Fibroblast of lung (primary cell): ENCODE results near the gene NKG7. TPM values are rescaled to one million over a fixed set of nuclear protein-coding genes. Genes with fewer than 3 reads are reported as not detected.

ENCODE experiments used
- DNase-seq, 2 donors: peaks; one replicate each; pipeline versions ENCODE4 v3.0.0 to v3.0.0-alpha.2; 2010; ENCODE audit warnings: low read depth in 2 of 2
- H2AFZ ChIP-seq: 2 replicates; pipeline ENCODE4 v1.5.1; 2012; ENCODE audit warnings: low read length, control low read depth, inconsistent platforms
- H3K27ac ChIP-seq: 2 replicates; pipeline ENCODE4 v1.5.1; 2011; ENCODE audit warnings: low read length, control low read depth; ENCODE audit not compliant: insufficient read depth
- H3K27me3 ChIP-seq: 2 replicates; pipeline ENCODE4 v1.5.1; 2011; ENCODE audit warnings: mild to moderate bottlenecking, low read length; ENCODE audit not compliant: control insufficient read depth, insufficient read depth
- H3K36me3 ChIP-seq: 2 replicates; pipeline ENCODE4 v1.5.1; 2011; ENCODE audit warnings: low read length; ENCODE audit not compliant: control insufficient read depth, insufficient read depth
- H3K4me1 ChIP-seq: 2 replicates; pipeline ENCODE4 v1.5.1; 2011; ENCODE audit warnings: low read length; ENCODE audit not compliant: control insufficient read depth, insufficient read depth; ENCODE audit errors: extremely low read depth
- H3K4me2 ChIP-seq: 2 replicates; pipeline ENCODE4 v1.5.1; 2011; ENCODE audit warnings: low read length, control low read depth; ENCODE audit not compliant: insufficient read depth; ENCODE audit errors: extremely low read depth
- H3K4me3 ChIP-seq, 4 experiments: fragments of 200-600 bp in 1 of 4; sonication (generic) in 1 of 4; replicated peaks in 1 of 4; 2 replicates each; pipeline ENCODE4 v1.5.1; 2011 to 2016; ENCODE audit warnings: low read length in 4 of 4, low read depth in 3 of 4, mild to moderate bottlenecking in 3 of 4, control low read depth in 2 of 4, inconsistent platforms in 1 of 4, mixed read lengths in 1 of 4; ENCODE audit not compliant: insufficient read depth in 1 of 4; ENCODE audit errors: control extremely low read depth in 1 of 4
- H3K79me2 ChIP-seq: 2 replicates; pipeline ENCODE4 v1.5.1; 2012; ENCODE audit warnings: mild to moderate bottlenecking, low read length, inconsistent platforms; ENCODE audit not compliant: control insufficient read depth, insufficient read depth
- H3K9ac ChIP-seq: 2 replicates; pipeline ENCODE4 v1.5.1; 2011; ENCODE audit warnings: mild to moderate bottlenecking, low read length, control low read depth; ENCODE audit not compliant: insufficient read depth
- H3K9me3 ChIP-seq: 2 replicates; pipeline ENCODE4 v1.5.1; 2012; ENCODE audit warnings: low read depth, low read length; ENCODE audit not compliant: control insufficient read depth, insufficient read depth
- H4K20me1 ChIP-seq: 2 replicates; pipeline ENCODE4 v1.5.1; 2011; ENCODE audit warnings: low read length; ENCODE audit not compliant: control insufficient read depth, insufficient read depth; ENCODE audit errors: extremely low read depth
- CTCF ChIP-seq, 2 donors: IDR thresholded peaks in 1 of 2; conservative IDR thresholded peaks in 1 of 2; 1 replicate in 1 of 2; 2 replicates in 1 of 2; pipeline ENCODE4 v1.5.1; 2011 to 2012; ENCODE audit warnings: low read length in 2 of 2, control low read depth in 1 of 2, inconsistent platforms in 1 of 2, low read depth in 1 of 2, mild to moderate bottlenecking in 1 of 2
- EZH2 ChIP-seq: IDR thresholded peaks from 2 replicates; pipeline ENCODE4 v1.5.1; 2012; ENCODE audit warnings: low read length, control low read depth, mild to moderate bottlenecking; ENCODE audit errors: missing control alignments
- polyA plus RNA-seq, 2 donors: library from polyadenylated mRNA; depleted of rRNA in 1 of 2; stranded (reverse) in 1 of 2; unstranded in 1 of 2; fragments of >200 nt; gene quantifications; 2 replicates each; pipeline ENCODE4 v1.2.1, GENCODE V29; 2011 to 2012; ENCODE audit warnings: missing spikeins in 1 of 2
- total RNA-seq: library from RNA; depleted of rRNA; stranded (reverse); fragments of >200 nt; gene quantifications from 2 replicates; pipeline ENCODE4 v1.2.1, GENCODE V29; 2014

NKG7 gene
- total and polyA plus RNA-seq, 2 donors (not counting 1 experiment from before 2014, with no cell fraction given), result not detected

- Histone ChIP-seq H3K4me2 (no peak overlapping the region), H3K4me1 (peaks cover 2% of the 10 kb centered on the region), H3K4me3 (no peak overlapping the region), H3K79me2 (no peaks in the 10 kb centered on the region), H2AFZ (no peak overlapping the region), H4K20me1 (no peaks in the 10 kb centered on the region), H3K9me3 (no peaks in the 10 kb centered on the region), H3K9ac (no peak overlapping the region), H3K27ac (no peak overlapping the region), H3K36me3 (peaks cover 3% of the 10 kb centered on the region), H3K27me3 (no peaks in the 10 kb centered on the region)
- TF ChIP-seq CTCF (conservative IDR thresholded peaks at IDR 0.05 in 1 of 2, IDR thresholded peaks at IDR 0.05 in 1 of 2; ENCODE audit: low read depth in 1 of 2, low read length in 2 of 2) (no peak), EZH2 (no peak)
- DNase-seq, result no peak
Observed at GRCh38 chr19:51345076-51345620, 27.3 kb downstream of the NKG7 start.

GRCh38 chr19:51342631-51343569 lies 29.6 kb downstream of the NKG7 start:
- H3K9ac ChIP-seq, result no peak overlapping the region
- H3K27ac ChIP-seq, result no peak overlapping the region
- no peak overlapping the region for H2AFZ ChIP-seq
- TF ChIP-seq CTCF (conservative IDR thresholded peaks at IDR 0.05 in 1 of 2, IDR thresholded peaks at IDR 0.05 in 1 of 2; ENCODE audit: low read depth in 1 of 2, low read length in 2 of 2) (no peak), EZH2 (no peak)
- H3K79me2 ChIP-seq, result no peaks in the 10 kb centered on the region
- no peaks in the 10 kb centered on the region for H3K9me3 ChIP-seq
- H3K4me2 ChIP-seq, result no peak overlapping the region
- H3K4me1 ChIP-seq, result peaks cover 6% of the 10 kb centered on the region
- H3K27me3 ChIP-seq, result no peaks in the 10 kb centered on the region
- H4K20me1 ChIP-seq, result no peaks in the 10 kb centered on the region
- H3K36me3 ChIP-seq, result no peaks in the 10 kb centered on the region
- no peak for DNase-seq
- no peak overlapping the region for H3K4me3 ChIP-seq

GRCh38 chr19:51341976-51342580 lies 30.4 kb downstream of the NKG7 start, which contains the start of gene VSIG10L:
Gene VSIG10L (minus strand): TSS chr19:51342139. CDS start chr19:51342124, 15 bp downstream.
- H3K9ac ChIP-seq, result no peak within 1 kb of the TSS
- H3K4me3 ChIP-seq, result no peak within 1 kb of the TSS
- no peaks in the 10 kb centered on the region for H3K27me3 ChIP-seq
- no peaks in the 10 kb centered on the region for H4K20me1 ChIP-seq
- no peak for DNase-seq
- no peak within 1 kb of the TSS for H3K4me2 ChIP-seq
- no peak for TF ChIP-seq CTCF (conservative IDR thresholded peaks at IDR 0.05 in 1 of 2, IDR thresholded peaks at IDR 0.05 in 1 of 2; ENCODE audit: low read depth in 1 of 2, low read length in 2 of 2)
- no peak for TF ChIP-seq EZH2
- no peak within 1 kb of the TSS for H2AFZ ChIP-seq
- no peaks in the 10 kb centered on the region for H3K9me3 ChIP-seq
- H3K79me2 ChIP-seq, result no peaks in the 10 kb centered on the region
- no peak within 1 kb of the TSS for H3K27ac ChIP-seq
- no peaks in the 10 kb centered on the region for H3K36me3 ChIP-seq
- H3K4me1 ChIP-seq, result peaks cover 6% of the 10 kb centered on the region
